Cardiac septum (tissue), 1 donor: ENCODE measurements around the gene RYR3. TPM values are rescaled to one million over a fixed set of nuclear protein-coding genes. Genes with fewer than 3 reads are reported as not detected.

Experiments
- DNase-seq: peaks from one replicate; pipeline ENCODE4 v3.0.0-alpha.2; 2020; ENCODE audit warnings: low spot score
- intact Hi-C: fragments of 100-400 bp; cut with DNase I; formaldehyde crosslinking; loops from one replicate; pipeline ENCODE4 v1.14.0; 2022
- long read RNA-seq: library from polyadenylated mRNA; unstranded; transcript quantifications from one replicate; pipeline ENCODE4 v2.0.0, GENCODE V29; 2021
- total RNA-seq: library from RNA; stranded (reverse); fragmentation: NEBNext Ultra II Directional; extraction: Animal tissue kit (Norgen Biotek cat#: 25700); gene quantifications from one replicate; pipeline ENCODE4 v1.2.1, GENCODE V29; 2021
- donor health status: DM: no; HTN: no; CAD: no.

Gene RYR3
- 0.54 TPM for total RNA-seq
- long read RNA-seq, partial matches to known transcripts = 0 of 1 reads
- long read RNA-seq, other reads (novel, unspliced or antisense) = 1 of 1 reads

GRCh38 chr15:33310481-33311311 lies at the start of gene RYR3:
Gene RYR3 (plus strand): TSS chr15:33310967. CDS start chr15:33311046, 79 bp downstream.
- DNase-seq = no peak
- intact Hi-C loops = no loop called here

GRCh38 chr15:33262306-33262705 lies 48.5 kb upstream of the RYR3 start:
- intact Hi-C loops = no loop called here
- DNase-seq = no peak

- no peak for DNase-seq
- intact Hi-C loops = no loop called here
Observed at GRCh38 chr15:33277689-33278088, 33.1 kb upstream of the RYR3 start.

- intact Hi-C loops = no loop called here
- no peak for DNase-seq
Observed at GRCh38 chr15:33278816-33279612, 31.8 kb upstream of the RYR3 start.

- intact Hi-C loops = no loop called here
- DNase-seq = no peak
Observed at GRCh38 chr15:33279613-33280205, 31.1 kb upstream of the RYR3 start.

- intact Hi-C loops = no loop called here
- DNase-seq = no peak
Observed at GRCh38 chr15:33282226-33283020, 28.3 kb upstream of the RYR3 start.

- intact Hi-C loops = no loop called here
- DNase-seq = no peak
Observed at GRCh38 chr15:33283576-33283975, 27.2 kb upstream of the RYR3 start.

GRCh38 chr15:33284336-33284735 lies 26.4 kb upstream of the RYR3 start:
- intact Hi-C loops = no loop called here
- DNase-seq = no peak

- intact Hi-C loops = loop anchor here (5.0 to 10.0 kb wide), 2 partner anchors 382 to 404 kb away; no protein-coding TSS in a partner anchor
- DNase-seq = no peak
Observed at GRCh38 chr15:33292717-33293307, 18.0 kb upstream of the RYR3 start.

GRCh38 chr15:33293713-33294334 lies 16.9 kb upstream of the RYR3 start:
- DNase-seq = no peak
- intact Hi-C loops = loop anchor here (5.0 to 10.0 kb wide), 2 partner anchors 381 to 403 kb away; no protein-coding TSS in a partner anchor

- no peak for DNase-seq
- intact Hi-C loops = loop anchor here (10.0 kb wide), 1 partner anchor 379 kb away; no protein-coding TSS in a partner anchor
Observed at GRCh38 chr15:33296050-33296449, 14.7 kb upstream of the RYR3 start.

- intact Hi-C loops = loop anchor here (10.0 kb wide), 1 partner anchor 378 kb away; no protein-coding TSS in a partner anchor
Observed at GRCh38 chr15:33296856-33297255, 13.9 kb upstream of the RYR3 start.

GRCh38 chr15:33298631-33299030 lies 12.1 kb upstream of the RYR3 start:
- intact Hi-C loops = loop anchor here (10.0 kb wide), 1 partner anchor 376 kb away; no protein-coding TSS in a partner anchor
- no peak for DNase-seq

More at GRCh38 chr15:33296856-33297255, 13.9 kb upstream of the RYR3 start:
- DNase-seq = no peak

GRCh38 chr15:33304924-33305323 lies 5.8 kb upstream of the RYR3 start:
- DNase-seq = no peak
- intact Hi-C loops = no loop called here

- DNase-seq = no peak
- intact Hi-C loops = no loop called here
Observed at GRCh38 chr15:33309602-33310276, 1.0 kb upstream of the RYR3 start.

- no peak for DNase-seq
- intact Hi-C loops = no loop called here
Observed at GRCh38 chr15:33311312-33311971, 675 bp downstream of the RYR3 start.

GRCh38 chr15:33313491-33313890 lies 2.7 kb downstream of the RYR3 start:
- no peak for DNase-seq
- intact Hi-C loops = no loop called here
